ENCODE results near the gene IL1R2. TPM values are rescaled to one million over a fixed set of nuclear protein-coding genes. Genes with fewer than 3 reads are reported as not detected.

IL1R2 gene
- total and polyA plus RNA-seq, 4 donors = 7.3 to 902 (median 64.1) TPM

GRCh38 chr2:101985101-101985792 lies 6.5 kb upstream of the IL1R2 start:
- peaks cover 0 to 2% (median 0%) of the 10 kb centered on the region in 5 donors for H3K4me1 ChIP-seq (ENCODE audit: control insufficient read depth in 5 of 5, insufficient read depth in 5 of 5, low read length in 5 of 5)
- DNase-seq = no peak
- 93 to 95% methylated on average over 7 of the region's 7 CpGs for WGBS, 2 donors

GRCh38 chr2:101985793-101986164 lies 6.0 kb upstream of the IL1R2 start:
- Histone ChIP-seq H3K9me3 (ENCODE audit: control insufficient read depth in 4 of 4, insufficient read depth in 3 of 4, low read length in 3 of 4) (no peaks in the 10 kb centered on the region), H3K36me3 (ENCODE audit: control insufficient read depth in 4 of 4, insufficient read depth in 4 of 4, low read length in 4 of 4) (no peaks in the 10 kb centered on the region), H3K27me3 (ENCODE audit: control insufficient read depth in 3 of 3, insufficient read depth in 3 of 3, low read length in 2 of 3) (no peaks in the 10 kb centered on the region), H3K4me1 (ENCODE audit: control insufficient read depth in 5 of 5, insufficient read depth in 5 of 5, low read length in 5 of 5) (peaks cover 0 to 2% (median 0%) of the 10 kb centered on the region in 5 donors), H3K4me3 (no peak overlapping the region), H3K9ac (ENCODE audit: insufficient read depth in 1 of 2, low read length in 2 of 2) (no peak overlapping the region), H3K27ac (ENCODE audit: low read depth in 1 of 2, low read length in 1 of 2) (no peak overlapping the region)
- TF ChIP-seq CTCF (IDR thresholded peaks at IDR 0.05; ENCODE audit: control extremely low read depth, extremely low read depth) = no peak
- no peak for ATAC-seq (ENCODE audit: insufficient read depth, low FRiP score)
- DNase-seq = no peak
- 92 to 94% methylated on average over 7 of the region's 7 CpGs for WGBS, 2 donors

More at GRCh38 chr2:101985101-101985792, 6.5 kb upstream of the IL1R2 start:
- Histone ChIP-seq H3K9me3 (ENCODE audit: control insufficient read depth in 4 of 4, insufficient read depth in 3 of 4, low read length in 3 of 4) (no peaks in the 10 kb centered on the region), H3K27ac (ENCODE audit: low read depth in 1 of 2, low read length in 1 of 2) (no peak overlapping the region), H3K27me3 (ENCODE audit: control insufficient read depth in 3 of 3, insufficient read depth in 3 of 3, low read length in 2 of 3) (no peaks in the 10 kb centered on the region), H3K36me3 (ENCODE audit: control insufficient read depth in 4 of 4, insufficient read depth in 4 of 4, low read length in 4 of 4) (no peaks in the 10 kb centered on the region), H3K4me3 (no peak overlapping the region), H3K9ac (ENCODE audit: insufficient read depth in 1 of 2, low read length in 2 of 2) (no peak overlapping the region)
- ATAC-seq (ENCODE audit: insufficient read depth, low FRiP score) = no peak
- TF ChIP-seq CTCF (IDR thresholded peaks at IDR 0.05; ENCODE audit: control extremely low read depth, extremely low read depth) = no peak

- H3K4me3 ChIP-seq = no peak overlapping the region
- H3K36me3 ChIP-seq (ENCODE audit: control insufficient read depth in 4 of 4, insufficient read depth in 4 of 4, low read length in 4 of 4) = no peaks in the 10 kb centered on the region
- no peaks in the 10 kb centered on the region for H3K9me3 ChIP-seq (ENCODE audit: control insufficient read depth in 4 of 4, insufficient read depth in 3 of 4, low read length in 3 of 4)
- H3K4me1 ChIP-seq (ENCODE audit: control insufficient read depth in 5 of 5, insufficient read depth in 5 of 5, low read length in 5 of 5) = peaks cover 0 to 2% (median 0%) of the 10 kb centered on the region in 5 donors
- no peak for TF ChIP-seq CTCF (IDR thresholded peaks at IDR 0.05; ENCODE audit: control extremely low read depth, extremely low read depth)
- no peak overlapping the region for H3K9ac ChIP-seq (ENCODE audit: insufficient read depth in 1 of 2, low read length in 2 of 2)
- ATAC-seq (ENCODE audit: insufficient read depth, low FRiP score) = no peak
- 82 to 94% methylated on average over 4 of the region's 4 CpGs for WGBS, 2 donors
- no peak overlapping the region for H3K27ac ChIP-seq (ENCODE audit: low read depth in 1 of 2, low read length in 1 of 2)
- H3K27me3 ChIP-seq (ENCODE audit: control insufficient read depth in 3 of 3, insufficient read depth in 3 of 3, low read length in 2 of 3) = no peaks in the 10 kb centered on the region
- DNase-seq = no peak
Observed at GRCh38 chr2:101986376-101986775, 5.4 kb upstream of the IL1R2 start.
